ENCODE results near the gene NFYB. TPM values are rescaled to one million over a fixed set of nuclear protein-coding genes. Genes with fewer than 3 reads are reported as not detected.

NFYB gene
- total RNA-seq, 6 donors from 2014 or later, result 20.3 to 101 (median 39.0) TPM

GRCh38 chr12:104142543-104142942 lies 4.5 kb upstream of the NFYB start:
- no peak overlapping the region for H3K27ac ChIP-seq
- 82 to 86% methylated on average over 2 of the region's 2 CpGs for WGBS, 2 donors
- no peaks in the 10 kb centered on the region for H3K27me3 ChIP-seq
- DNase-seq (no peak), ATAC-seq (ENCODE audit: low FRiP score in 2 of 2) (no peak)
- peaks cover 4 to 11% (median 5%) of the 10 kb centered on the region in 4 donors for H3K4me1 ChIP-seq
- no peak for TF ChIP-seq CTCF (IDR thresholded peaks at IDR 0.05)
- no peak for TF ChIP-seq POLR2AphosphoS5 (IDR thresholded peaks at IDR 0.05)
- TF ChIP-seq EP300 (IDR thresholded peaks at IDR 0.05), result no peak
- TF ChIP-seq POLR2A (IDR thresholded peaks at IDR 0.05), result no peak
- H3K9me3 ChIP-seq, result no peaks in the 10 kb centered on the region
- no peaks in the 10 kb centered on the region for H3K36me3 ChIP-seq
- no peak overlapping the region for H3K4me3 ChIP-seq

GRCh38 chr12:104138797-104139152 lies 765 bp upstream of the NFYB start:
- H3K9me3 ChIP-seq, result no peaks in the 10 kb centered on the region
- no peak for ATAC-seq (ENCODE audit: low FRiP score in 2 of 2)
- peaks cover 0 to 3% (median 0%) of the 10 kb centered on the region in 4 donors for H3K36me3 ChIP-seq
- H3K4me1 ChIP-seq, result peaks cover 12 to 37% (median 24%) of the 10 kb centered on the region in 4 donors
- no peak for DNase-seq
- 76 to 80% methylated on average over 7 of the region's 7 CpGs for WGBS, 2 donors
- H3K27ac ChIP-seq, result peak overlapping the region in 3 of 4 donors; percentile 83 to 95 (median 90)
- H3K4me3 ChIP-seq, result peak overlapping the region in 2 of 4 donors; percentile 51 to 86
- no peaks in the 10 kb centered on the region for H3K27me3 ChIP-seq
- TF ChIP-seq CTCF (IDR thresholded peaks at IDR 0.05), result no peak
- no peak for TF ChIP-seq POLR2A (IDR thresholded peaks at IDR 0.05)
- no peak for TF ChIP-seq EP300 (IDR thresholded peaks at IDR 0.05)
- no peak for TF ChIP-seq POLR2AphosphoS5 (IDR thresholded peaks at IDR 0.05)

GRCh38 chr12:104137001-104137901 lies 759 bp downstream of the NFYB start:
- 0 to 1% methylated on average over 24 to 29 of the region's 78 CpGs for WGBS, 2 donors
- Histone ChIP-seq H3K4me3 (peak overlapping the region; percentile 62 to 89 (median 84)), H3K36me3 (peaks cover 0 to 8% (median 2%) of the 10 kb centered on the region in 4 donors), H3K4me1 (peaks cover 12 to 46% (median 29%) of the 10 kb centered on the region in 4 donors), H3K27ac (peak overlapping the region; percentile 73 to 95 (median 90)), H3K9me3 (no peaks in the 10 kb centered on the region), H3K27me3 (no peaks in the 10 kb centered on the region)
- TF ChIP-seq EP300 (IDR thresholded peaks at IDR 0.05), result no peak
- TF ChIP-seq POLR2A (IDR thresholded peaks at IDR 0.05), result no peak
- TF ChIP-seq CTCF (IDR thresholded peaks at IDR 0.05), result no peak
- no peak for TF ChIP-seq POLR2AphosphoS5 (IDR thresholded peaks at IDR 0.05)
- peak in 1 of 2 donors; percentile 5 for ATAC-seq (ENCODE audit: low FRiP score in 2 of 2)
- DNase-seq, result peak; percentile 39 to 91

GRCh38 chr12:104136577-104136976 lies 1.4 kb downstream of the NFYB start:
- no peak for TF ChIP-seq POLR2AphosphoS5 (IDR thresholded peaks at IDR 0.05)
- ATAC-seq (ENCODE audit: low FRiP score in 2 of 2) (no peak), DNase-seq (no peak)
- Histone ChIP-seq H3K36me3 (peaks cover 0 to 11% (median 2%) of the 10 kb centered on the region in 4 donors), H3K4me1 (peaks cover 19 to 53% (median 36%) of the 10 kb centered on the region in 4 donors), H3K9me3 (no peaks in the 10 kb centered on the region), H3K27ac (peak overlapping the region; percentile 73 to 95 (median 90)), H3K27me3 (no peaks in the 10 kb centered on the region), H3K4me3 (peak overlapping the region; percentile 62 to 89 (median 84))

GRCh38 chr12:104134882-104135281 lies 3.1 kb downstream of the NFYB start:
- Histone ChIP-seq H3K4me3 (no peak overlapping the region), H3K9me3 (no peaks in the 10 kb centered on the region), H3K36me3 (peaks cover 0 to 15% (median 2%) of the 10 kb centered on the region in 4 donors), H3K4me1 (peaks cover 29 to 70% (median 48%) of the 10 kb centered on the region in 4 donors), H3K27ac (no peak overlapping the region), H3K27me3 (no peaks in the 10 kb centered on the region)
- ATAC-seq (ENCODE audit: low FRiP score in 2 of 2) (no peak), DNase-seq (no peak)
- TF ChIP-seq CTCF (IDR thresholded peaks at IDR 0.05) (no peak), EP300 (IDR thresholded peaks at IDR 0.05) (no peak), POLR2A (IDR thresholded peaks at IDR 0.05) (no peak), POLR2AphosphoS5 (IDR thresholded peaks at IDR 0.05) (no peak)
- 93 to 94% methylated on average over 1 of the region's 1 CpG for WGBS, 2 donors

All from upper lobe of left lung (tissue), 6 donors.